GM21723 (cell line): ENCODE measurements around the gene SOD3.

ENCODE experiments used
- ATAC-seq: cut with Tn5 transposase; IDR thresholded peaks from one replicate; pipeline ENCODE4 v1.9.1; 2021; ENCODE audit warnings: mild to moderate bottlenecking, moderate library complexity; ENCODE audit not compliant: unreplicated experiment

The SOD3 gene

GRCh38 chr4:24774452-24774851 lies 20.9 kb upstream of the SOD3 start:
- no peak for ATAC-seq

DNA sequence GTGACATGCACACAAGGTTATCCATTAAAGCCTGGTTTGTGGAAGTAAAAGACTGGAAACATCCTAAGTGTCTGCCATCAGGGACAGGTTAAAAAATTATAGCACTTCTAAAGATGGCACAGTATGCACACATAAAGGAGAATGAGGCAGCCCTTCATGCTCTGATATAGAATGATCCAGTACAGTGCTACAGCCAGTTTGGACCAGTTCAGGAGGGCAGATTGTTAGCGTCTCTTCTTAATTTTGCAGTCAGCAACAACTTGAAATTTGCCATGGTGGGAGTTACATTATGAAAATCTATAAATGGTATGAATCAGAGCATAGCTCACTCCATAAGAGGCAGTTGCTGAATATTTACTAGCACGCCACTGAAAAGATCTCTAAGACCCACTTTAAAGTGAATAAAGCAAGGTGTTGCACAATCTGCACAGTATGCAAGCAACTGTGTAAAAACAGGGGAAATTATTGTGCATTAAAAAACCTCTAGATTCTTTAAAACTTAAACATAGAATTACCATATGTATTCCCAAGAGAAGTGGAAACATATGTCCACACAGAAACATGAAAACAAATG lies 20.3 kb upstream of the SOD3 start:
- no peak for ATAC-seq

GRCh38 chr4:24775750-24776149 lies 19.6 kb upstream of the SOD3 start:
- no peak for ATAC-seq

GRCh38 chr4:24777536-24778463 lies 17.6 kb upstream of the SOD3 start:
- no peak for ATAC-seq

- no peak for ATAC-seq
Measured at GRCh38 chr4:24778464-24779225, 16.7 kb upstream of the SOD3 start.

DNA sequence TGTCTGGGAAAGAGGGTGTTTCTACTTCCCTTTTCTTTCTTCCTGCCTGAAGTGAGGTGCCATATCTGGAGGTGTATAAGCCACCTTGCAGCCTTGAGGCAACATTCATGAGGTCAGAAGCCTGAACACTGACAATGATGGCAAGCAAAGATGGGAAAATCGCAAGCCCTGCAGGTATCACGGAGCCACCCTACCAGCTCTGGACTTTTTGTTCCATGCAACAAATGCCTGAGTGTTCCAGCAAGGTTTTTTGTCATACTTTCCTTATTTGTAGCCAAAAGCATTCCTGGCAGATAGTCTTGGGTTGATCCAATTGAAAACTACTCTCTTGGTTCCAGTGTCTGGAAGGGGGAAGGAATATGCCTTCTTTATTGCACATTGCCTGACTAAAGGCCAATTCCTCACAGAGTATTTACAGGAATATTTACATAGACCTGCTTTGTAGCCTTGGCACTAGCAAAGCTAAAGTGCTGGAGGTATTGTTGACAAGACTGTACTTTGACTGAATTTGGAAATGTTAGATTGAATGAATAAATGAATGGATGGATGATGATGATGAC lies 14.4 kb upstream of the SOD3 start:
- no peak for ATAC-seq

GRCh38 chr4:24781999-24782745 lies 13.2 kb upstream of the SOD3 start:
- ATAC-seq: no peak

DNA sequence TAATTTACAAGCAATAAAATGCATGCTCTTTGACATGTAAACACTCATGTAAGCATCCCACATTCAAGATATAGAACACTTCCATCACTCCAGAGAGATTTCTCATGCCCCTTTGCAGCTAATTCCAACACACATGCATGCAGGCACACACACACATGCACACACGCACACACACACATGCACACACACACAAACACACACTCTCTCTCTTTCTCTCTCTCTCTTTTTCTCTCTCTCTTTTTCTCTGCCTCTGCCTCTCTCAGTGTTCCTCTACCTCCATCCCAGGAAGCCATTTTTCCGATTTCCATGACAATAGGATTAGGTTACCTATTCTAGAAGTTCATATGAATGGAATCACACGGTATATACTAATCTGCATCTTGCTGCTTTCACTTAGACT lies 11.9 kb upstream of the SOD3 start:
- no peak for ATAC-seq

DNA sequence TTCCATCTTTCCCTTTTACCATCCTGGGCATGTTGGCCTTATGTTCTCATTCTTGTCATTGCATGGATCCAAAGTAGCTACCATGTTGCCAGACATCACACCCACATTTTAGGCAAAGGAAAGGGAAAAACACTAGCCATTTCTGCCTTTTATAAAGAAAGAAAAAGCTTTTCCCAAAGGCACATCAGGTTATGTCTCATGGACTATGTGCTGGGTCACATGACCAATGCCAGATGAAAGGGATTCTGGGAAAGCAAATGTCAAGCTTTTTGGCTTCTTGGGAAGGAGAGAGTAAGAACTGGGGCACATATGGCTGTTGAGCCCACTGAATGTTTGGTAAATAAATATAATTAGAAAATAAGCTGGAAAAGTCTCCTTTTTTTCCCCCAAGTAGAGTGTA lies 4.3 kb upstream of the SOD3 start:
- ATAC-seq: no peak

GRCh38 chr4:24792552-24792951 lies 2.8 kb upstream of the SOD3 start:
- no peak for ATAC-seq

DNA sequence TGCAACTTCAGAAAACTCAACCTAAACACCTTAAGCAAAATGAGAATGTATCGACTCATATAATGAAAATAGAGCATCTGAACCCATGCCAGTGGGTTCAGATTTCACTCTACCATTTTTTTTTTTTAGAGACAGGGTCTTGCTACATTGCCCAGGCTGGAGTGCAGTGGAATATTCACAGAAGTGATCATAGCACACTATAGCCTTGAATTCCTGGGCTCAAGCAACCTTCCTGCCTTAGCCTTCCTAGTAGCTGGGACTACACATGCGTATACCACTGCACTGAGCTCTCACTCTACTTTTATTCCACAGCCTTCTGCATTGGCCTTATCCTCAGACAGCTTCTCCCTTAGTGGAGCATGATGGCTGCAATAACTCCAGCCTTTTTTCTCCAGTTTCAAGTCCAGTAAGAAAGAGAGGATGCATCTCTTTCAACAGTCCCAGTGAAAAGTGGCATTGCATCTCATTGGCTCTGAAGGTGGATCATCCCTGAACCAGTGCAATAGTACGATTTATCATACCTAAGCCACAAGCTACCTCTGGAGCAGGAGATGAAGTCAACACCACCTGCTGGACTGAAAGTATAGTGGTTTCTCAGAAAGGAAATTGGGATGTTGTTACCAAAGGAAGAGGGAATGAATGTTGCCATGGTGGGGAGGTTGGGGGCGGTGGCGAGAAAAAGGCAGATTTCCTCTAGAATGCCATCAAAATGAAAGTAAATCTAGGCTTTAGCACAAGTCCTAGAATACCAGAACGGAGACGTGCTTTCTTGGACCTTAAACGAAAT lies 2.0 kb upstream of the SOD3 start:
- ATAC-seq: no peak

GRCh38 chr4:24794051-24794450 lies 1.3 kb upstream of the SOD3 start:
- ATAC-seq: no peak

- no peak for ATAC-seq
Measured at GRCh38 chr4:24794480-24794879, 893 bp upstream of the SOD3 start.

DNA sequence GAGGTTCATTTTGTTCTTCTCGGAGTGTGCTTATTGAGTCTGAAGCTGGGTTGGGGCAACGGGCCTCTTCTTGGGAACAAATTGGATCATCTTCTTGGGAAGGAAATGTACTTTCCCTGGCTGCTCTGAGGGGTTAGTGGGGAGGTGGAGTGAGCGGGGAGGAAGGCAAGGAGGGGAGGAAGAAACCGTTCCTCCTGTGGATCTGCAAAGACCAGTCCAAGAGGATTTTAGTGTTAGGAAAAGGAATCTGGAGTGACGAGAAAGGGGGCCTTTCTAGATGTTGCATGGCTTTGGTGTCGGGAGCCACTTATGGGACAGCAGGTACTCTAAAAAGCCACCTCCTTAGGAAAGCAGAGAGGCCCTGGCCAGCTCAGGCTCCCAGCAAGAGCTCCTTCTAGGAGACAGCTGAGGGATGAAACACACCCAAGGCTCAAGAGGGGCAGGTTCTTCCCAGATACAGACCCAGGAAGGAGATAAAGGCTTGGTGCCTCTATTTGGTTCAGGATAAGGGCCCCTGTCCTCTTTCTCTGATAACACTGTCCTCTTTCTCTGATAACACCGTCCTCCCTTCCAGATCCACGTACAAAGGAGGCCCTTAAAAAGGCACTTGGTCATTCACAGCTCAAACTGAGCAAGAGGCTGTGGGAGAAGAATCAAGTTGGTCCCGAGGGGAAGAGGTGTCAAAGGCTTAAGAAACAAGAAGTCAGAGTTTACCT lies 451 bp downstream of the SOD3 start:
- no peak for ATAC-seq

DNA sequence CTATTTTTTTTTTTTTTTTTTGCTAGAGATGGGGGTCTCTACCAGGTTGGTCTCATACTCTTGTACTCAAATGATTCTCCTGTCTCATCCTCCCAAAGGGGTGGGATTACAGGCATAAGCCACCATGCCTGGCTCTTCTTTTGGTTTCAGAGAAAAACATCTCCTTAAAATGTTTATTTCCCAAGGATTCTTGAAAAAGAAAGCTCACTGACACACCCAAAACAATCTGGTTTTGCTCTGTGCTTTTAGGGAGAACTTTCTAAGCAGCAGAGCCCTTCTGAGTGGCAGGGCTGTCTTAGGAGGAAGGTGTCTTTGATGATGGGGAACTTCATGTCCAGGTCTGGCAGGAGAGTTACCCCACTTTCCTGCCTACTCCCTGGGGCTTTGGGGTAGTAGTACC lies 1.2 kb downstream of the SOD3 start:
- ATAC-seq: no peak

DNA sequence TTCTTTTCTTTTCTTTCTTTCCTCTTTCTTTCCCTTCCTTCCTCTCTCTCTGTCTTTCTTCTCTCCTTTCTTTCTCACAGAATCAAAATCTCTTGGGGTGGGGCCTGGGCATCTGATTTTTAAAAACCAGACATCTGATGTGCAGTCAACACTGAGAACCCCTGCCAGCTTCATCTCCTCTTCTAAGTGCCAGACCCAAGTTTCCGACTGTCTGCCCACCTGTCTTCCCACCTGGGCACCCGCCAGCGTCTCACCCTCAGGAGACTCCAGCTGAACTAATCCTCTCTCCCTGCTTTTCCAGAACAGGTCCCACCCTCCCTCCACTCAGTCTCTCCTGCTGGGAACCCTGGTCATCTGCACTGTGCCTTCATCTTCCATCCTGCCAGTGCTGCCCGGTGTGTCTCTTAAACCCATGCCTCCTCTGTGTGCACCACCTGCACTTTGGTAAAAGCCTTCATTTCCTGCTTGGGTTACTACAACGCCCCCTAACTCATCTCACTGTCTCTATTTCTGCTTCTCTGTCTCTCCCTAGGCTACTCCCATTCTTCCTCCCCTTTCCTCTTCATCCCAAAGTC lies 2.8 kb downstream of the SOD3 start:
- ATAC-seq: no peak

- ATAC-seq: no peak
Measured at GRCh38 chr4:24799196-24799543, 3.8 kb downstream of the SOD3 start.

DNA sequence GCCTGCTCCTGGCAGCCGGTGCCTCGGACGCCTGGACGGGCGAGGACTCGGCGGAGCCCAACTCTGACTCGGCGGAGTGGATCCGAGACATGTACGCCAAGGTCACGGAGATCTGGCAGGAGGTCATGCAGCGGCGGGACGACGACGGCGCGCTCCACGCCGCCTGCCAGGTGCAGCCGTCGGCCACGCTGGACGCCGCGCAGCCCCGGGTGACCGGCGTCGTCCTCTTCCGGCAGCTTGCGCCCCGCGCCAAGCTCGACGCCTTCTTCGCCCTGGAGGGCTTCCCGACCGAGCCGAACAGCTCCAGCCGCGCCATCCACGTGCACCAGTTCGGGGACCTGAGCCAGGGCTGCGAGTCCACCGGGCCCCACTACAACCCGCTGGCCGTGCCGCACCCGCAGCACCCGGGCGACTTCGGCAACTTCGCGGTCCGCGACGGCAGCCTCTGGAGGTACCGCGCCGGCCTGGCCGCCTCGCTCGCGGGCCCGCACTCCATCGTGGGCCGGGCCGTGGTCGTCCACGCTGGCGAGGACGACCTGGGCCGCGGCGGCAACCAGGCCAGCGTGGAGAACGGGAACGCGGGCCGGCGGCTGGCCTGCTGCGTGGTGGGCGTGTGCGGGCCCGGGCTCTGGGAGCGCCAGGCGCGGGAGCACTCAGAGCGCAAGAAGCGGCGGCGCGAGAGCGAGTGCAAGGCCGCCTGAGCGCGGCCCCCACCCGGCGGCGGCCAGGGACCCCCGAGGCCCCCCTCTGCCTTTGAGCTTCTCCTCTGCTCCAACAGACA lies 4.4 kb downstream of the SOD3 start:
- no peak for ATAC-seq
